NB4 (cell line): ENCODE measurements around the gene SLC34A2.

Source experiments
- MYC ChIP-seq: IDR thresholded peaks from 2 replicates; pipeline ENCODE4 v1.6.1; 2011; ENCODE audit warnings: low read depth, low read length
- TF ChIP-seq, protein P1 (sequence below): IDR thresholded peaks from one replicate; pipeline ENCODE4 v1.5.1; 2012; ENCODE audit warnings: low read depth, low read length
- TF ChIP-seq, protein P2 (sequence below): IDR thresholded peaks from 2 replicates; pipeline ENCODE4 v1.6.1; 2011; ENCODE audit warnings: low read depth, low read length

DNA sequence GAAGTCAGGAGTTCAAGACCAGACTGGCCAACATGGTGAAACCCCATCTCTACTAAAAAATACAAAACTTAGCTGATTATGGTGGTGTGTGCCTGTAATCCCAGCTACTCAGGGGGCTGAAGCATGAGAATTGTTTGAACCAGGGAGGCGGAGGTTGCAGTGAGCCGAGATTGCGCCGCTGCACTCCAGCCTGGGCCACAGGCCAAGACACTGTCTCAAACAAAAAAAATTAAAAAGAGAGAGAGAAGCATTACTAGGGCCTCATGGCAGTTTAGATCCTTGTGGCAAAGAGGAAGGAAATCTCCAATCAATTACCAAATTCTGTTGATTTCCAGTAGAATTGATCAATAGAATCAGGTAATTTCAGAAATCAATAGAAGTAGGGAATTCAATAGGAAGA, 16.8 kb upstream of the SLC34A2 start:
- TF ChIP-seq, protein P1, sequence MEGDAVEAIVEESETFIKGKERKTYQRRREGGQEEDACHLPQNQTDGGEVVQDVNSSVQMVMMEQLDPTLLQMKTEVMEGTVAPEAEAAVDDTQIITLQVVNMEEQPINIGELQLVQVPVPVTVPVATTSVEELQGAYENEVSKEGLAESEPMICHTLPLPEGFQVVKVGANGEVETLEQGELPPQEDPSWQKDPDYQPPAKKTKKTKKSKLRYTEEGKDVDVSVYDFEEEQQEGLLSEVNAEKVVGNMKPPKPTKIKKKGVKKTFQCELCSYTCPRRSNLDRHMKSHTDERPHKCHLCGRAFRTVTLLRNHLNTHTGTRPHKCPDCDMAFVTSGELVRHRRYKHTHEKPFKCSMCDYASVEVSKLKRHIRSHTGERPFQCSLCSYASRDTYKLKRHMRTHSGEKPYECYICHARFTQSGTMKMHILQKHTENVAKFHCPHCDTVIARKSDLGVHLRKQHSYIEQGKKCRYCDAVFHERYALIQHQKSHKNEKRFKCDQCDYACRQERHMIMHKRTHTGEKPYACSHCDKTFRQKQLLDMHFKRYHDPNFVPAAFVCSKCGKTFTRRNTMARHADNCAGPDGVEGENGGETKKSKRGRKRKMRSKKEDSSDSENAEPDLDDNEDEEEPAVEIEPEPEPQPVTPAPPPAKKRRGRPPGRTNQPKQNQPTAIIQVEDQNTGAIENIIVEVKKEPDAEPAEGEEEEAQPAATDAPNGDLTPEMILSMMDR: no peak
- TF ChIP-seq, protein P2, sequence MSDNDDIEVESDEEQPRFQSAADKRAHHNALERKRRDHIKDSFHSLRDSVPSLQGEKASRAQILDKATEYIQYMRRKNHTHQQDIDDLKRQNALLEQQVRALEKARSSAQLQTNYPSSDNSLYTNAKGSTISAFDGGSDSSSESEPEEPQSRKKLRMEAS: no peak
- TF ChIP-seq MYC: no peak
